Ascending aorta (tissue), 2 donors: ENCODE results near the gene CPNE1. TPM values are rescaled to one million over a fixed set of nuclear protein-coding genes. Genes with fewer than 3 reads are reported as not detected.

ENCODE experiments used
- DNase-seq, 2 donors: peaks; one replicate each; pipeline ENCODE4 v3.0.0-alpha.2; 2019; ENCODE audit warnings: low spot score in 2 of 2
- H3K27ac ChIP-seq, 2 donors: fragments of 200-600 bp; sonication (generic); one replicate each; pipeline ENCODE4 v1.5.1; 2016 to 2017; ENCODE audit warnings: mild to moderate bottlenecking in 1 of 2
- H3K27me3 ChIP-seq: fragments of 200-600 bp; sonication (generic); one replicate; pipeline ENCODE4 v1.5.1; 2017
- H3K36me3 ChIP-seq, 2 donors: fragments of 200-600 bp; sonication (generic); one replicate each; pipeline ENCODE4 v1.5.1; 2016
- H3K4me1 ChIP-seq, 2 donors: fragments of 200-600 bp; sonication (generic); one replicate each; pipeline ENCODE4 v1.5.1; 2016 to 2017; ENCODE audit warnings: mild to moderate bottlenecking in 1 of 2
- H3K4me3 ChIP-seq, 2 donors: fragments of 200-600 bp; sonication (generic); one replicate each; pipeline ENCODE4 v1.5.1; 2016 to 2017; ENCODE audit warnings: mild to moderate bottlenecking in 1 of 2
- H3K9me3 ChIP-seq, 2 donors: fragments of 200-600 bp; sonication (generic); one replicate each; pipeline ENCODE4 v1.5.1; 2016
- CTCF ChIP-seq, 3 experiments: fragments of 200-600 bp in 2 of 3; fragments of 450-650 bp in 1 of 3; sonication (generic) in 2 of 3; IDR thresholded peaks; one replicate each; pipeline ENCODE4 v1.5.1; 2016 to 2019; ENCODE audit warnings: antibody characterized with exemption in 3 of 3, mild to moderate bottlenecking in 1 of 3, moderate library complexity in 1 of 3
- intact Hi-C: fragments of 100-400 bp; cut with DNase I; formaldehyde crosslinking; loops from one replicate; pipeline ENCODE4 v1.15.1; 2023
- total RNA-seq: library from RNA; depleted of rRNA; stranded (reverse); fragments of >200 nt; gene quantifications from one replicate; pipeline ENCODE4 v1.1.0, GENCODE V29; 2016

The CPNE1 gene
- total RNA-seq, 1 donor from 2014 or later, result 208 TPM

- H3K27ac ChIP-seq, result no peak overlapping the region
- H3K9me3 ChIP-seq, result no peaks in the 10 kb centered on the region
- H3K4me1 ChIP-seq, result peaks cover 0 to 35% of the 10 kb centered on the region in 2 donors
- DNase-seq, result no peak
- no peak overlapping the region for H3K4me3 ChIP-seq
- H3K36me3 ChIP-seq, result peaks cover 18 to 29% of the 10 kb centered on the region in 2 donors
- TF ChIP-seq CTCF (IDR thresholded peaks at IDR 0.05), result no peak
- no peaks in the 10 kb centered on the region for H3K27me3 ChIP-seq
- intact Hi-C loops, result no loop called here
These were observed 7.4 kb downstream of the CPNE1 start for GRCh38 chr20:35657271-35657670.

GRCh38 chr20:35654415-35654814, 10.3 kb downstream of the CPNE1 start:
- H3K27me3 ChIP-seq, result no peaks in the 10 kb centered on the region
- no peak overlapping the region for H3K4me3 ChIP-seq
- DNase-seq, result no peak
- H3K4me1 ChIP-seq, result peaks cover 4 to 31% of the 10 kb centered on the region in 2 donors
- no peaks in the 10 kb centered on the region for H3K9me3 ChIP-seq
- no peak for TF ChIP-seq CTCF (IDR thresholded peaks at IDR 0.05)
- H3K36me3 ChIP-seq, result peaks cover 18 to 29% of the 10 kb centered on the region in 2 donors
- no peak overlapping the region for H3K27ac ChIP-seq
- intact Hi-C loops, result no loop called here

GRCh38 chr20:35653893-35654292, 10.8 kb downstream of the CPNE1 start:
- intact Hi-C loops, result no loop called here
- no peak overlapping the region for H3K4me3 ChIP-seq
- H3K9me3 ChIP-seq, result no peaks in the 10 kb centered on the region
- TF ChIP-seq CTCF (IDR thresholded peaks at IDR 0.05), result no peak
- no peaks in the 10 kb centered on the region for H3K27me3 ChIP-seq
- H3K4me1 ChIP-seq, result peaks cover 4 to 36% of the 10 kb centered on the region in 2 donors
- H3K36me3 ChIP-seq, result peaks cover 18 to 29% of the 10 kb centered on the region in 2 donors
- no peak for DNase-seq
- no peak overlapping the region for H3K27ac ChIP-seq

GRCh38 chr20:35653430-35653734, 11.3 kb downstream of the CPNE1 start:
- Histone ChIP-seq H3K4me3 (no peak overlapping the region), H3K4me1 (peaks cover 4 to 38% of the 10 kb centered on the region in 2 donors), H3K27me3 (no peaks in the 10 kb centered on the region), H3K27ac (no peak overlapping the region), H3K36me3 (peaks cover 18 to 29% of the 10 kb centered on the region in 2 donors), H3K9me3 (no peaks in the 10 kb centered on the region)
- no peak for TF ChIP-seq CTCF (IDR thresholded peaks at IDR 0.05)
- DNase-seq, result no peak
- intact Hi-C loops, result no loop called here

- Histone ChIP-seq H3K4me3 (no peak overlapping the region), H3K36me3 (peaks cover 18 to 29% of the 10 kb centered on the region in 2 donors), H3K27me3 (no peaks in the 10 kb centered on the region), H3K9me3 (no peaks in the 10 kb centered on the region), H3K4me1 (peaks cover 4 to 36% of the 10 kb centered on the region in 2 donors), H3K27ac (no peak overlapping the region)
- intact Hi-C loops, result no loop called here
- no peak for DNase-seq
- no peak for TF ChIP-seq CTCF (IDR thresholded peaks at IDR 0.05)
These were observed 11.9 kb downstream of the CPNE1 start for GRCh38 chr20:35652641-35653429.
